8988T (cell line): ENCODE measurements around the gene ANTXR1.

Source experiments
- DNase-seq: peaks from one replicate; pipeline ENCODE4 v3.0.0; 2011

The ANTXR1 gene

GRCh38 chr2:69013142-69013839 is at the start of gene ANTXR1:
TSS of gene ANTXR1 (plus strand) at chr2:69013179. CDS start at chr2:69013500, 321 bp downstream.
- DNase-seq, result peak; percentile 69

GRCh38 chr2:68964282-68964681 is 48.7 kb upstream of the ANTXR1 start:
- no peak for DNase-seq

- DNase-seq, result no peak
Measured at GRCh38 chr2:68968221-68968620, 44.8 kb upstream of the ANTXR1 start.

- DNase-seq, result no peak
Measured at GRCh38 chr2:68969736-68970490, 43.1 kb upstream of the ANTXR1 start.

- no peak for DNase-seq
Measured at GRCh38 chr2:68970566-68971265, 42.3 kb upstream of the ANTXR1 start.

- DNase-seq, result peak; percentile 22
Measured at GRCh38 chr2:68971591-68972231, 41.3 kb upstream of the ANTXR1 start.

- DNase-seq, result no peak
Measured at GRCh38 chr2:68974251-68974650, 38.7 kb upstream of the ANTXR1 start, which contains the start of gene GKN1. TSS of gene GKN1 (plus strand) at chr2:68974636. CDS start at chr2:68974678, 42 bp downstream.

GRCh38 chr2:68974946-68975665 is 37.9 kb upstream of the ANTXR1 start:
- no peak for DNase-seq

- DNase-seq, result no peak
Measured at GRCh38 chr2:68975844-68976243, 37.1 kb upstream of the ANTXR1 start.

- DNase-seq, result no peak
Measured at GRCh38 chr2:68977453-68977852, 35.5 kb upstream of the ANTXR1 start.

- no peak for DNase-seq
Measured at GRCh38 chr2:68978098-68978497, 34.9 kb upstream of the ANTXR1 start.

- no peak for DNase-seq
Measured at GRCh38 chr2:68980956-68981355, 32.0 kb upstream of the ANTXR1 start.

- no peak for DNase-seq
Measured at GRCh38 chr2:68987021-68987503, 25.9 kb upstream of the ANTXR1 start.

GRCh38 chr2:68989035-68989434 is 23.9 kb upstream of the ANTXR1 start:
- DNase-seq, result no peak

- no peak for DNase-seq
Measured at GRCh38 chr2:68992341-68992740, 20.6 kb upstream of the ANTXR1 start.

GRCh38 chr2:68992933-68993332 is 20.0 kb upstream of the ANTXR1 start:
- DNase-seq, result no peak

- DNase-seq, result no peak
Measured at GRCh38 chr2:68993660-68994059, 19.3 kb upstream of the ANTXR1 start.

GRCh38 chr2:68994864-68995263 is 18.1 kb upstream of the ANTXR1 start:
- DNase-seq, result no peak

GRCh38 chr2:68995916-68996315 is 17.1 kb upstream of the ANTXR1 start:
- no peak for DNase-seq

GRCh38 chr2:68997401-68997800 is 15.6 kb upstream of the ANTXR1 start:
- no peak for DNase-seq

- no peak for DNase-seq
Measured at GRCh38 chr2:69001879-69002278, 11.1 kb upstream of the ANTXR1 start.

GRCh38 chr2:69003731-69004130 is 9.2 kb upstream of the ANTXR1 start:
- DNase-seq, result no peak
